OCI-LY1 (cell line): Measurements from ENCODE around the gene SLC40A1.

Experiments
- CTCF ChIP-seq: fragments of 200-600 bp; sonication (generic), shearing (Covaris generic); IDR thresholded peaks from 2 replicates; pipeline ENCODE4 v1.5.1; 2017; ENCODE audit warnings: mild to moderate bottlenecking, antibody characterized with exemption, low read length, moderate library complexity, mixed read lengths
- EZH2 ChIP-seq: fragments of 200-600 bp; sonication (generic), shearing (Covaris generic); IDR thresholded peaks from 2 replicates; pipeline ENCODE4 v1.8.0; 2017; ENCODE audit warnings: borderline replicate concordance, mixed run types, mild to moderate bottlenecking, antibody characterized with exemption, low read length, moderate library complexity, mixed read lengths

GRCh38 chr2:189601043-189601442, 20.5 kb upstream of the SLC40A1 start:
- TF ChIP-seq CTCF = no peak
- TF ChIP-seq EZH2 = no peak
